Osteocyte (in vitro differentiated cells): ENCODE data around the gene SEC24A. TPM values are rescaled to one million over a fixed set of nuclear protein-coding genes. Genes with fewer than 3 reads are reported as not detected.
A peak's percentile ranks its signal among the peaks of the same experiment; 100 is the strongest.
"Not testable (repeated sequence)": the region's sequence is repeated elsewhere in the genome, so short reads cannot be mapped to it uniquely, and the experiment has no call there.

Experiments used
- DNase-seq: peaks from one replicate; pipeline ENCODE4 v3.0.0; 2021; ENCODE audit warnings: mixed read lengths; ENCODE audit not compliant: unreplicated experiment; ENCODE audit errors: extremely low spot score
- H3K27ac Mint-ChIP-seq: one replicate; pipeline ENCODE4 v1.8.0; 2021; ENCODE audit warnings: mild to moderate bottlenecking, mixed read lengths; ENCODE audit not compliant: unreplicated experiment
- H3K27me3 Mint-ChIP-seq: one replicate; pipeline ENCODE4 v1.8.0; 2021; ENCODE audit warnings: mixed read lengths; ENCODE audit not compliant: unreplicated experiment
- H3K36me3 Mint-ChIP-seq: one replicate; pipeline ENCODE4 v1.8.0; 2021; ENCODE audit warnings: mixed read lengths; ENCODE audit not compliant: unreplicated experiment
- H3K4me1 Mint-ChIP-seq: one replicate; pipeline ENCODE4 v1.8.0; 2021; ENCODE audit warnings: mixed read lengths; ENCODE audit not compliant: unreplicated experiment
- H3K4me3 Mint-ChIP-seq: one replicate; pipeline ENCODE4 v1.8.0; 2021; ENCODE audit warnings: mild to moderate bottlenecking, moderate library complexity, mixed read lengths; ENCODE audit not compliant: unreplicated experiment
- H3K9me3 Mint-ChIP-seq: one replicate; pipeline ENCODE4 v1.8.0; 2021; ENCODE audit warnings: mixed read lengths; ENCODE audit not compliant: unreplicated experiment
- CTCF ChIP-seq: fragments of 200-600 bp; sonication (generic); IDR thresholded peaks from 2 replicates; pipeline ENCODE4 v1.5.0; 2021; ENCODE audit warnings: antibody characterized with exemption, mild to moderate bottlenecking, moderate library complexity
- total RNA-seq: library from RNA; stranded (reverse); gene quantifications from 2 replicates; pipeline ENCODE4 v1.2.1, GENCODE V29; 2021

Gene SEC24A
- total RNA-seq, 1 donor from 2014 or later = 38.9 TPM

- DNase-seq = peak; percentile 97
- peaks cover 31% of the 10 kb centered on the region for H3K4me1 Mint-ChIP-seq
- peak within 1 kb of the TSS; percentile 96 for H3K27ac Mint-ChIP-seq
- peak within 1 kb of the TSS; percentile 100 for H3K4me3 Mint-ChIP-seq
- H3K9me3 Mint-ChIP-seq = no peaks in the 10 kb centered on the region
- H3K27me3 Mint-ChIP-seq = no peaks in the 10 kb centered on the region
- H3K36me3 Mint-ChIP-seq = peaks cover 2% of the 10 kb centered on the region
- TF ChIP-seq CTCF = peak; percentile 80
Measured at GRCh38 chr5:134758504-134759341, 110.1 kb downstream of the SEC24A start, which contains the start of gene DDX46. TSS of gene DDX46 (plus strand) at chr5:134758779. CDS start at chr5:134758939, 160 bp downstream.

DNA sequence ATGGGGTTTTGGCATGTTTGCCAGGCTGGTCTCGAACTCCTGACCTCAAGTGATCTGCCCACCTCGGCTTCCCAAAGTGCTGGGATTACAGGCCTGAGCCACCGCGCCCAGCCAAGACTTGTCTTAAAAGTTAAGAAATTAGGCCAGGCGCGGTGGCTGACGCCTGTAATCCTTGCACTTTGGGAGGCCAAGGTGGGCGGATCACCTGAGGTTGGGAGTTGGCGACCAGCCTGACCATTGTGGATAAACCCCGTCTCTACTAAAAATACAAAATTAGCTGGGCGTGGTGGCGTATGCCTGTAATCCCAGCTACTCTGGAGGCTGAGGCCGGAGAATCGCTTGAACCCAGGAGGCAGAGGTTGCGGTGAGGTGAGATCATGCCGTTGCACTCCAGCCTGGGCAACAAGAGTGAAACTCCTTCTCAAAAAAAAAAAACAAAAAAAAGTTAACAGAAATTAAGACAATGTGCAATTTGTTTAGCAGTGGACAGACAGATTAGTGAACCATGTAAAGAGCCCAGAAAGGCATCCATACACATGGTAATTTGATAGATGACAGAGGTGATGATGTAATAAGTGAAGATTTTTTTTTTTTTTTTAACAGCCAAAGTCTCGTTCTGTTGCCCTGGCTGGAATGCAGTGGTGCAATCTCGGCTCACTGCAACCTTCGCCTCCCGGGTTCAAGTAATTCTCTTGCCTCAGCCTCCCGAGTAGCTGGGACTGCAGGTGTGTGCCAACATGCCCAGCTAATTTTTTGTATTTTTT, 119.1 kb downstream of the SEC24A start:
- peak; percentile 60 for DNase-seq
- peaks cover 30% of the 10 kb centered on the region for H3K36me3 Mint-ChIP-seq
- H3K9me3 Mint-ChIP-seq, H3K27ac Mint-ChIP-seq, H3K4me3 Mint-ChIP-seq, H3K4me1 Mint-ChIP-seq, H3K27me3 Mint-ChIP-seq: not testable (repeated sequence)

GRCh38 chr5:134769206-134769605, 120.6 kb downstream of the SEC24A start:
- Mint-ChIP-seq H3K36me3 (peaks cover 33% of the 10 kb centered on the region), H3K4me3 (no peak overlapping the region), H3K4me1 (no peaks in the 10 kb centered on the region), H3K27me3 (no peaks in the 10 kb centered on the region), H3K27ac (no peak overlapping the region), H3K9me3 (no peaks in the 10 kb centered on the region)
- no peak for DNase-seq
- no peak for TF ChIP-seq CTCF

- Mint-ChIP-seq H3K4me3 (no peak overlapping the region), H3K4me1 (no peaks in the 10 kb centered on the region), H3K9me3 (no peaks in the 10 kb centered on the region), H3K36me3 (peaks cover 51% of the 10 kb centered on the region), H3K27me3 (no peaks in the 10 kb centered on the region), H3K27ac (no peak overlapping the region)
- TF ChIP-seq CTCF = no peak
- DNase-seq = no peak
Measured at GRCh38 chr5:134772461-134773125, 124.0 kb downstream of the SEC24A start.

- no peak for DNase-seq
- Mint-ChIP-seq H3K27ac (no peak overlapping the region), H3K4me1 (no peaks in the 10 kb centered on the region), H3K36me3 (peaks cover 47% of the 10 kb centered on the region), H3K9me3 (no peaks in the 10 kb centered on the region), H3K27me3 (no peaks in the 10 kb centered on the region), H3K4me3 (no peak overlapping the region)
- TF ChIP-seq CTCF = no peak
Measured at GRCh38 chr5:134777366-134777765, 128.8 kb downstream of the SEC24A start.

Other genes starting within 250 kb of the SEC24A start
- gene CDKN2AIPNL, start 236.9 kb upstream of the SEC24A start, total RNA-seq = 19.5 and 21.5 TPM in 2 replicates
- 26.6 and 32.4 TPM in 2 replicates for gene JADE2, start 123.1 kb upstream of the SEC24A start, total RNA-seq
- 70.6 and 75.0 TPM in 2 replicates for gene SAR1B, start 16.0 kb upstream of the SEC24A start, total RNA-seq
- gene CAMLG, start 89.8 kb downstream of the SEC24A start, total RNA-seq = 48.7 and 49.6 TPM in 2 replicates
- gene DDX46, start 110.0 kb downstream of the SEC24A start, total RNA-seq = 46.1 and 55.3 TPM in 2 replicates
- 81.7 and 81.8 TPM in 2 replicates for gene C5orf24, start 197.2 kb downstream of the SEC24A start, total RNA-seq
- gene TXNDC15, start 225.6 kb downstream of the SEC24A start, total RNA-seq = 68.2 and 75.7 TPM in 2 replicates